ENCODE data around the gene SH3BP5L. TPM values are rescaled to one million over a fixed set of nuclear protein-coding genes. Genes with fewer than 3 reads are reported as not detected.
A peak's percentile ranks its signal among the peaks of the same experiment; 100 is the strongest.

The SH3BP5L gene
- total and polyA plus RNA-seq, 2 experiments from 2014 or later: 2.8 to 26.1 TPM

DNA sequence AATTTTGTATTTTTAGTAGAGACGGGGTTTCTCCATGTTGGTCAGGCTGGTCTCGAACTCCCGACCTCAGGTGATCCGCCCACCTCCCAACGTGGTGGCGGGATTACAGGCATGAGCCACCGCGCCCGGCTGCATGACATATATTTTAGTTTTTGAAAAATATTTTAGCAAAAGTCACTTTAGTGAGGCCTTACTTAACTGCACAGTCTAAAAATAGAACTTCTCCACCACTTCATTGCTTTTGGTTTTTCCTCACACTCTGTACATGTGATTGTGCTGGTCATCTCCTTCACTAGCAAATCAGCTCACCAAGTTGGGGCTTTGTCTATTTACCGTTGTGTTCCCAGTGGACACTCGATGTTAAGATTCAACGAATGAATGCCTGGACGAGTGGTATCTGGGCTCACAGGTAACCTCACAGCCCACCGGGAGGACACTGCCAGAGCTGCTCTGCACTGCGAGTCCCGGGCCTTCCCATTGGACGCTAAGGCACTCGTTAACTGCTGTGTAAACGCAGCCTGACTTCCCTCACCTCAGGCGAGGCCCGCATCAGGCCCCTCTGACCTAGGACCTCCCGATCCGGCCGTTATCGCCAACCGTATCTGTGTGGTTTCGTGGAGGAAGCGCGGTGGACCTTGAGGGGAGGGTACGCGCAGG is 47.2 kb upstream of the SH3BP5L start:
- Mint-ChIP-seq H3K27ac (peak overlapping the region; percentile 97), H3K27me3 (ENCODE audit: insufficient read depth, low read depth, poor library complexity) (peaks cover 17% of the 10 kb centered on the region), H3K4me1 (peaks cover 3% of the 10 kb centered on the region), H3K9me3 (peaks cover 13% of the 10 kb centered on the region), H3K4me3 (peak overlapping the region; percentile 98), H3K36me3 (ENCODE audit: low read depth) (peaks cover 4% of the 10 kb centered on the region; the same call in 1 of the 3 replicates)
- Histone ChIP-seq H3K9me2 (ENCODE audit: insufficient read depth) (no peaks in the 10 kb centered on the region), H3F3A (replicated peaks; ENCODE audit: low read depth) (peaks cover 9% of the 10 kb centered on the region), H3K36me3 (ENCODE audit: insufficient read depth) (no peaks in the 10 kb centered on the region), H4K20me1 (replicated peaks; ENCODE audit: insufficient read depth) (no peaks in the 10 kb centered on the region), H3K27me3 (ENCODE audit: insufficient read depth) (no peaks in the 10 kb centered on the region), H3K4me1 (ENCODE audit: insufficient read depth) (peaks cover 6% of the 10 kb centered on the region), H2AFZ (peak overlapping the region; percentile 98), H3K4me3 (peak overlapping the region; percentile 92), H3K4me2 (peak overlapping the region; percentile 83), H3K27ac (ENCODE audit: low read depth) (peak overlapping the region; percentile 88), H3K79me2 (replicated peaks; ENCODE audit: insufficient read depth) (no peaks in the 10 kb centered on the region)
- DNase-seq (ENCODE audit: low spot score) (peak; percentile 89), ATAC-seq (peak; percentile 87)
- TF ChIP-seq EZH2 (IDR thresholded peaks at IDR 0.05; ENCODE audit: low read depth, unreplicated experiment): no peak
- no peak for TF ChIP-seq JUNB (IDR thresholded peaks at IDR 0.05; ENCODE audit: unreplicated experiment)
- peak; percentile 43 for TF ChIP-seq POLR2AphosphoS5 (IDR thresholded peaks at IDR 0.05; ENCODE audit: low read depth)
- TF ChIP-seq, protein P1, sequence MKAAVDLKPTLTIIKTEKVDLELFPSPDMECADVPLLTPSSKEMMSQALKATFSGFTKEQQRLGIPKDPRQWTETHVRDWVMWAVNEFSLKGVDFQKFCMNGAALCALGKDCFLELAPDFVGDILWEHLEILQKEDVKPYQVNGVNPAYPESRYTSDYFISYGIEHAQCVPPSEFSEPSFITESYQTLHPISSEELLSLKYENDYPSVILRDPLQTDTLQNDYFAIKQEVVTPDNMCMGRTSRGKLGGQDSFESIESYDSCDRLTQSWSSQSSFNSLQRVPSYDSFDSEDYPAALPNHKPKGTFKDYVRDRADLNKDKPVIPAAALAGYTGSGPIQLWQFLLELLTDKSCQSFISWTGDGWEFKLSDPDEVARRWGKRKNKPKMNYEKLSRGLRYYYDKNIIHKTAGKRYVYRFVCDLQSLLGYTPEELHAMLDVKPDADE (IDR thresholded peaks at IDR 0.05): no peak
- TF ChIP-seq, protein P2, sequence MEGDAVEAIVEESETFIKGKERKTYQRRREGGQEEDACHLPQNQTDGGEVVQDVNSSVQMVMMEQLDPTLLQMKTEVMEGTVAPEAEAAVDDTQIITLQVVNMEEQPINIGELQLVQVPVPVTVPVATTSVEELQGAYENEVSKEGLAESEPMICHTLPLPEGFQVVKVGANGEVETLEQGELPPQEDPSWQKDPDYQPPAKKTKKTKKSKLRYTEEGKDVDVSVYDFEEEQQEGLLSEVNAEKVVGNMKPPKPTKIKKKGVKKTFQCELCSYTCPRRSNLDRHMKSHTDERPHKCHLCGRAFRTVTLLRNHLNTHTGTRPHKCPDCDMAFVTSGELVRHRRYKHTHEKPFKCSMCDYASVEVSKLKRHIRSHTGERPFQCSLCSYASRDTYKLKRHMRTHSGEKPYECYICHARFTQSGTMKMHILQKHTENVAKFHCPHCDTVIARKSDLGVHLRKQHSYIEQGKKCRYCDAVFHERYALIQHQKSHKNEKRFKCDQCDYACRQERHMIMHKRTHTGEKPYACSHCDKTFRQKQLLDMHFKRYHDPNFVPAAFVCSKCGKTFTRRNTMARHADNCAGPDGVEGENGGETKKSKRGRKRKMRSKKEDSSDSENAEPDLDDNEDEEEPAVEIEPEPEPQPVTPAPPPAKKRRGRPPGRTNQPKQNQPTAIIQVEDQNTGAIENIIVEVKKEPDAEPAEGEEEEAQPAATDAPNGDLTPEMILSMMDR (conservative IDR thresholded peaks at IDR 0.05; ENCODE audit: low read depth in 2 of 2): no peak
- TF ChIP-seq, protein P3, sequence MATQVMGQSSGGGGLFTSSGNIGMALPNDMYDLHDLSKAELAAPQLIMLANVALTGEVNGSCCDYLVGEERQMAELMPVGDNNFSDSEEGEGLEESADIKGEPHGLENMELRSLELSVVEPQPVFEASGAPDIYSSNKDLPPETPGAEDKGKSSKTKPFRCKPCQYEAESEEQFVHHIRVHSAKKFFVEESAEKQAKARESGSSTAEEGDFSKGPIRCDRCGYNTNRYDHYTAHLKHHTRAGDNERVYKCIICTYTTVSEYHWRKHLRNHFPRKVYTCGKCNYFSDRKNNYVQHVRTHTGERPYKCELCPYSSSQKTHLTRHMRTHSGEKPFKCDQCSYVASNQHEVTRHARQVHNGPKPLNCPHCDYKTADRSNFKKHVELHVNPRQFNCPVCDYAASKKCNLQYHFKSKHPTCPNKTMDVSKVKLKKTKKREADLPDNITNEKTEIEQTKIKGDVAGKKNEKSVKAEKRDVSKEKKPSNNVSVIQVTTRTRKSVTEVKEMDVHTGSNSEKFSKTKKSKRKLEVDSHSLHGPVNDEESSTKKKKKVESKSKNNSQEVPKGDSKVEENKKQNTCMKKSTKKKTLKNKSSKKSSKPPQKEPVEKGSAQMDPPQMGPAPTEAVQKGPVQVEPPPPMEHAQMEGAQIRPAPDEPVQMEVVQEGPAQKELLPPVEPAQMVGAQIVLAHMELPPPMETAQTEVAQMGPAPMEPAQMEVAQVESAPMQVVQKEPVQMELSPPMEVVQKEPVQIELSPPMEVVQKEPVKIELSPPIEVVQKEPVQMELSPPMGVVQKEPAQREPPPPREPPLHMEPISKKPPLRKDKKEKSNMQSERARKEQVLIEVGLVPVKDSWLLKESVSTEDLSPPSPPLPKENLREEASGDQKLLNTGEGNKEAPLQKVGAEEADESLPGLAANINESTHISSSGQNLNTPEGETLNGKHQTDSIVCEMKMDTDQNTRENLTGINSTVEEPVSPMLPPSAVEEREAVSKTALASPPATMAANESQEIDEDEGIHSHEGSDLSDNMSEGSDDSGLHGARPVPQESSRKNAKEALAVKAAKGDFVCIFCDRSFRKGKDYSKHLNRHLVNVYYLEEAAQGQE (IDR thresholded peaks at IDR 0.05; ENCODE audit: unreplicated experiment): no peak
- TF ChIP-seq NANOG (IDR thresholded peaks at IDR 0.05; ENCODE audit: borderline replicate concordance): no peak
- TF ChIP-seq, protein P4, sequence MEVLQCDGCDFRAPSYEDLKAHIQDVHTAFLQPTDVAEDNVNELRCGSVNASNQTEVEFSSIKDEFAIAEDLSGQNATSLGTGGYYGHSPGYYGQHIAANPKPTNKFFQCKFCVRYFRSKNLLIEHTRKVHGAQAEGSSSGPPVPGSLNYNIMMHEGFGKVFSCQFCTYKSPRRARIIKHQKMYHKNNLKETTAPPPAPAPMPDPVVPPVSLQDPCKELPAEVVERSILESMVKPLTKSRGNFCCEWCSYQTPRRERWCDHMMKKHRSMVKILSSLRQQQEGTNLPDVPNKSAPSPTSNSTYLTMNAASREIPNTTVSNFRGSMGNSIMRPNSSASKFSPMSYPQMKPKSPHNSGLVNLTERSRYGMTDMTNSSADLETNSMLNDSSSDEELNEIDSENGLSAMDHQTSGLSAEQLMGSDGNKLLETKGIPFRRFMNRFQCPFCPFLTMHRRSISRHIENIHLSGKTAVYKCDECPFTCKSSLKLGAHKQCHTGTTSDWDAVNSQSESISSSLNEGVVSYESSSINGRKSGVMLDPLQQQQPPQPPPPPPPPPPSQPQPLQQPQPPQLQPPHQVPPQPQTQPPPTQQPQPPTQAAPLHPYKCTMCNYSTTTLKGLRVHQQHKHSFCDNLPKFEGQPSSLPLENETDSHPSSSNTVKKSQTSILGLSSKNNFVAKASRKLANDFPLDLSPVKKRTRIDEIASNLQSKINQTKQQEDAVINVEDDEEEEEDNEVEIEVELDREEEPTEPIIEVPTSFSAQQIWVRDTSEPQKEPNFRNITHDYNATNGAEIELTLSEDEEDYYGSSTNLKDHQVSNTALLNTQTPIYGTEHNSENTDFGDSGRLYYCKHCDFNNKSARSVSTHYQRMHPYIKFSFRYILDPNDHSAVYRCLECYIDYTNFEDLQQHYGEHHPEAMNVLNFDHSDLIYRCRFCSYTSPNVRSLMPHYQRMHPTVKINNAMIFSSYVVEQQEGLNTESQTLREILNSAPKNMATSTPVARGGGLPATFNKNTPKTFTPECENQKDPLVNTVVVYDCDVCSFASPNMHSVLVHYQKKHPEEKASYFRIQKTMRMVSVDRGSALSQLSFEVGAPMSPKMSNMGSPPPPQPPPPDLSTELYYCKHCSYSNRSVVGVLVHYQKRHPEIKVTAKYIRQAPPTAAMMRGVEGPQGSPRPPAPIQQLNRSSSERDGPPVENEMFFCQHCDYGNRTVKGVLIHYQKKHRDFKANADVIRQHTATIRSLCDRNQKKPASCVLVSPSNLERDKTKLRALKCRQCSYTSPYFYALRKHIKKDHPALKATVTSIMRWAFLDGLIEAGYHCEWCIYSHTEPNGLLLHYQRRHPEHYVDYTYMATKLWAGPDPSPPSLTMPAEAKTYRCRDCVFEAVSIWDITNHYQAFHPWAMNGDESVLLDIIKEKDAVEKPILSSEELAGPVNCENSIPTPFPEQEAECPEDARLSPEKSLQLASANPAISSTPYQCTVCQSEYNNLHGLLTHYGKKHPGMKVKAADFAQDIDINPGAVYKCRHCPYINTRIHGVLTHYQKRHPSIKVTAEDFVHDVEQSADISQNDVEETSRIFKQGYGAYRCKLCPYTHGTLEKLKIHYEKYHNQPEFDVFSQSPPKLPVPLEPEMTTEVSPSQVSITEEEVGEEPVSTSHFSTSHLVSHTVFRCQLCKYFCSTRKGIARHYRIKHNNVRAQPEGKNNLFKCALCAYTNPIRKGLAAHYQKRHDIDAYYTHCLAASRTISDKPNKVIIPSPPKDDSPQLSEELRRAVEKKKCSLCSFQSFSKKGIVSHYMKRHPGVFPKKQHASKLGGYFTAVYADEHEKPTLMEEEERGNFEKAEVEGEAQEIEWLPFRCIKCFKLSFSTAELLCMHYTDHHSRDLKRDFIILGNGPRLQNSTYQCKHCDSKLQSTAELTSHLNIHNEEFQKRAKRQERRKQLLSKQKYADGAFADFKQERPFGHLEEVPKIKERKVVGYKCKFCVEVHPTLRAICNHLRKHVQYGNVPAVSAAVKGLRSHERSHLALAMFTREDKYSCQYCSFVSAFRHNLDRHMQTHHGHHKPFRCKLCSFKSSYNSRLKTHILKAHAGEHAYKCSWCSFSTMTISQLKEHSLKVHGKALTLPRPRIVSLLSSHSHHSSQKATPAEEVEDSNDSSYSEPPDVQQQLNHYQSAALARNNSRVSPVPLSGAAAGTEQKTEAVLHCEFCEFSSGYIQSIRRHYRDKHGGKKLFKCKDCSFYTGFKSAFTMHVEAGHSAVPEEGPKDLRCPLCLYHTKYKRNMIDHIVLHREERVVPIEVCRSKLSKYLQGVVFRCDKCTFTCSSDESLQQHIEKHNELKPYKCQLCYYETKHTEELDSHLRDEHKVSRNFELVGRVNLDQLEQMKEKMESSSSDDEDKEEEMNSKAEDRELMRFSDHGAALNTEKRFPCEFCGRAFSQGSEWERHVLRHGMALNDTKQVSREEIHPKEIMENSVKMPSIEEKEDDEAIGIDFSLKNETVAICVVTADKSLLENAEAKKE (CRISPR knock-in tag; IDR thresholded peaks at IDR 0.05): no peak
- TF ChIP-seq EZH2phosphoT487 (IDR thresholded peaks at IDR 0.05; ENCODE audit: unreplicated experiment): no peak
- no peak for TF ChIP-seq ZNF331 (CRISPR knock-in tag; IDR thresholded peaks at IDR 0.05; ENCODE audit: low read depth)
- TF ChIP-seq ZNF114 (CRISPR knock-in tag; IDR thresholded peaks at IDR 0.05): no peak
- peak; percentile 5; the same call in 1 of the 2 replicates for TF ChIP-seq CREB1 (CRISPR knock-in tag; IDR thresholded peaks at IDR 0.05; ENCODE audit: low read depth)
- TF ChIP-seq STAT1 (IDR thresholded peaks at IDR 0.05; ENCODE audit: unreplicated experiment): no peak

All from GM23338 (cell line).